Fibroblast of skin of back (primary cell): Measurements from ENCODE around the gene PNMT. TPM values are rescaled to one million over a fixed set of nuclear protein-coding genes. Genes with fewer than 3 reads are reported as not detected.

Source experiments
- DNase-seq: peaks from one replicate; pipeline ENCODE4 v3.0.0-alpha.2; 2013
- polyA plus RNA-seq, 2 experiments: library from polyadenylated mRNA; unstranded; fragments of 120-200 nt; gene quantifications; one replicate each; pipeline ENCODE4 v1.2.1, GENCODE V29; 2013; ENCODE audit not compliant: insufficient read length in 2 of 2

The PNMT gene, protein sequence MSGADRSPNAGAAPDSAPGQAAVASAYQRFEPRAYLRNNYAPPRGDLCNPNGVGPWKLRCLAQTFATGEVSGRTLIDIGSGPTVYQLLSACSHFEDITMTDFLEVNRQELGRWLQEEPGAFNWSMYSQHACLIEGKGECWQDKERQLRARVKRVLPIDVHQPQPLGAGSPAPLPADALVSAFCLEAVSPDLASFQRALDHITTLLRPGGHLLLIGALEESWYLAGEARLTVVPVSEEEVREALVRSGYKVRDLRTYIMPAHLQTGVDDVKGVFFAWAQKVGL
- polyA plus RNA-seq (2013, experiment 1 of 2; ENCODE audit: insufficient read length), result not detected
- polyA plus RNA-seq (2013, experiment 2 of 2; ENCODE audit: insufficient read length), result not detected

- DNase-seq, result peak; percentile 51
These were observed at the start of gene PNMT for GRCh38 chr17:39667945-39668924. PNMT (plus strand) TSS chr17:39668453; CDS start chr17:39668476, 23 bp downstream.

- no peak for DNase-seq
These were observed 49.1 kb upstream of the PNMT start for GRCh38 chr17:39618956-39619785.

- no peak for DNase-seq
These were observed 48.5 kb upstream of the PNMT start for GRCh38 chr17:39619786-39620101.

- DNase-seq, result peak; percentile 72
These were observed 46.5 kb upstream of the PNMT start for GRCh38 chr17:39621523-39622379.

DNA sequence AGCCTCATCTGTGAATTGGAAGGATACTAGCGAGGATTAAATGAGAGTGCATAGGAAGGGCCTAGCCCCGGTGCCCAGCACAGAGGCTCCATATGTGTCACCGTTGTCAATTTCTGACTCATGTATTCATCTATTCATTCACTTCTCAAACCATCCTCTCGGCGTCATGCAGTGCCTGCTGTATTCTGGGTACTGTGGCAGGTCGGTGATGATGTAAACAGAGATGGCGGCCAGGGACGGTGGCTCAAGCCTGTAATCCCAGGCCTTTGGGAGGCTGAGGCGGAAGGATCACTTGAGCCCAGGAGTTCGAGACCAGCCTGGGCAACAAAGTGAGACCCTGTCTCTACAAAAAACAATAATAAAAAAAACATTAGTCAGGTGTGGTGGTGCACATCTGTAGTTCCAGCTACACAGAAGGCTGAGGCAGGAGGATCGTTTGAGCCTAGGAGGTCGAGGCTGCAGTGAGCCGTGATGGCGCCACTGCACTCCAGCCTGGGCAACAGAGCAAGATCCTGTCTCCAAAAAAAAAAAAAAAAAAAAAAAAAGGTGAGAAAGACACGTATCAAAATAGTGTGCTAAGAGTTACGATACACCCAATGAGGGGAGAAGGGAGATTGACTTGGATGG lies 45.8 kb upstream of the PNMT start:
- no peak for DNase-seq

- DNase-seq, result peak; percentile 59
These were observed 44.8 kb upstream of the PNMT start for GRCh38 chr17:39623356-39623950.

DNA sequence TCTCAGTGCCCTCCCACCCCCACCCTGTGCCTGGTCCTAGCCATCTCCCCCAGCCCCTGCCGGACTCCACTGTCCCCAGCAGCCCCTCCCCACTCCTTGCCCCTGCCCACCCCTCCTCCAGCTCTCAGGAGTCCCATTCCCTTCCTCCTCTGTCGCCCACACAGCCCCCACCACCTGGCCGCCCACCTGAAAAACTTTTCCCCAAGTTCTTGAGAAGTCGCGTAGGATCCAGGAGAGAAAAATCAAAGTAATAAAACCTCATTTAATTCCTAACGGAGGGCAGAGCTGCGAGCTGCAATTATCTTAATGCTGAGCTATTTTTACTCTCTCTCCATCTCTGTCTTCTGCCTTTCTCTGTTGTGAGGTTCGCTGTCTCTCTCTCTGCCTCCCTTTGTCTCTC lies 43.9 kb upstream of the PNMT start:
- no peak for DNase-seq

DNA sequence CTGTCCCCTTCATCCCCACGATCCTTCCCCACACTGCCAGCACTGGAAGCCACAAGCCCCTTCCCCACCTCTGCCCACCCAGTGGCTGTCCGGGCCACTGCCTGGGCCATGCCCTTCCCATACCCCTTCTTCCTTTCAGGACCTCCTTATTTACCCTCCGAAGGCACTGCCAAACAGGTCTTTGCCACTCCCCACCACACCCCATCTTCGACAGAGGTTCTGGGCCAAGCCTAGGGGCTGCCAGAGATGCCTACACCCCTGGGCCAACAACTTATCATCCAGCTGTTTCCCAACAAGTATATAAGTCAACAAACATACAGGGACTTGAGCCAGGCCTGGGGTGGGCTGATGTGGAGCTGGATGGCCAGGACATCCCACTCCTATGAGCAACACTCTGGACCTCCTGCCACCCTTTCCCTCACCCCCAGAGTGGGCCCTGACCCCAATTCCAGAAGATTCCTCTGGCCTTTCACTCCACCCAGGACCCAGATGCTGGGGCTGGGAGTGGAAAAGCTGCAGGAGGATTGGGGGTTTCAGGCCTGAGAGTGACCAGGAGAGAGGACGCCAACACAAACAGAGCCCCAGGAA lies 43.0 kb upstream of the PNMT start:
- no peak for DNase-seq

DNA sequence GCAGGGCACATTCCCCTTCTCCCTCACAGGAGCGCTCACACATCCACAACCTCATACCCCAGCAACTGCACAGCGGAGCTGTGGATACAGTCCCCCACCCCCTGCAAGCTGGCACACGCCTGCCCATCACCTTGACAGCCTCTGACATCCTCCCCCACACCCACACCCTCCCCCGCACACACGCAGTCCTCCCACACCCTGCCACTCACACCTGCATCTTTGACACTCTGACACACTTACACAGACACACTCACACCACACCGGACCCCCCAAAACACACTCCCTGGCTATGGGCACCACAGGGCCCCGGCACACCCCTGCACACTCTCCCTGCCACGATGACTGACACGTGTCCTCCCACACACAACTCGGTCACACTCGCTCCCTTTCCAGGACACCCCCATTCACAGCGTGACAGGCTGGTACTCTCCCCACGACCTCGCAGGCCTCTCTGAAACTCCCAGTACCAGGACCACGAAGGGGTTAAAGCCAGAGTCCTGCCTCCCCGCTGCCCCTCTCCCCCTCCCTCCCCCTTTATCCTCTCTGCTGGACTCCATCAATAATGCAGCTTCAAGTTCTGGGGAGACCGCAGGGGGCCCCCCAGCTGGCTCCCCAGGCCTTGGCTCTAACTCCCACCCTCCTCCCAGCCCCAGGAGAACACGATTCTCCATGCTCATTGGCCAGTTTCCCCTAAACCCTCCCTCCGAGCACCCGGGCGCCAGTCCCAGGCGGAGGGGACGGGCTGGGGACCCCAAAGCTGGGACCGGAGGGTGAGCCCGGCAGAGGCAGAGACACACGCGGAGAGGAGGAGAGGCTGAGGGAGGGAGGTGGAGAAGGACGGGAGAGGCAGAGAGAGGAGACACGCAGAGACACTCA lies 41.8 kb upstream of the PNMT start, which contains the start of gene PPP1R1B:
PPP1R1B (plus strand) TSS at position 782 of the 876 bp plus-strand sequence. CDS start 441 bp downstream, outside the sequence.
- no peak for DNase-seq

- DNase-seq, result no peak
These were observed 41.1 kb upstream of the PNMT start for GRCh38 chr17:39627047-39627711.

- no peak for DNase-seq
These were observed 40.3 kb upstream of the PNMT start for GRCh38 chr17:39627712-39628516.

GRCh38 chr17:39628655-39629493 lies 39.4 kb upstream of the PNMT start:
- DNase-seq, result no peak

DNA sequence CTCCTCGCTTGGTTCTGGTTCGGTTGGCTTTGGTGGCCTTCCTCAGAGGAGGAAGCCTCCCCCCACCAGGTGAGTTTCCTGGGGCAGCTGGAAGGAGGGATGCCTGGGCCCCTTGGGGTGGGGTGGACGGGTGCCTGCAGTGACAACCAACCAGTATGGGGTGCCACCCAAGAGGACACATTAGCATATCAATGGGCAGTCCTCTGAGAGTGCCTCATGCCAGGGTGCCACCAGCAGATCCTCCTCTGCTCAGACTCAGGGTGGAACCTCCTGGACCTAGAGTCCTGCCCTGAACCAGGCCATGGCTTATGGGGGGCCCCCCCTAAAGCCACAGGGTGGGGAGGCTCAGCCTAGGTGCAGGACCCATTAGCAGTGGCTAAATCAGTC lies 38.8 kb upstream of the PNMT start:
- no peak for DNase-seq

DNA sequence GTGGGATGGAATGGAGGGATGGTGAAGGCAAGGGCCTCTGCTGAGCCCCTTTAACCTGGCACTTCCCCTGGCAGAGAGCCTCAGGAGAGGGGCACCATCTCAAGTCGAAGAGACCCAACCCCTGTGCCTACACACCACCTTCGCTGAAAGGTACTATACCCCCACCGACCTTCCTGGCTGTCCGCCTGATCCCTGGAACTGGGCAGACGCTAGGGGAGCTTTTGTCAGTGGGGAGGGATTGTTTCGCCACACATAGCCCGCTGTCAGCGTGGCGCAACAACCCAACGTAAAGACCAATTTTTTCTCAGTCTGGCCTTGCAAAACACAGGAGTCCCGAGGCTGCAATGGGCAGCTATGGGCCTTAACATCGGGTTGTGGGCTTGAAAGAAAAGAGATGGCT lies 38.4 kb upstream of the PNMT start:
- DNase-seq, result no peak

DNA sequence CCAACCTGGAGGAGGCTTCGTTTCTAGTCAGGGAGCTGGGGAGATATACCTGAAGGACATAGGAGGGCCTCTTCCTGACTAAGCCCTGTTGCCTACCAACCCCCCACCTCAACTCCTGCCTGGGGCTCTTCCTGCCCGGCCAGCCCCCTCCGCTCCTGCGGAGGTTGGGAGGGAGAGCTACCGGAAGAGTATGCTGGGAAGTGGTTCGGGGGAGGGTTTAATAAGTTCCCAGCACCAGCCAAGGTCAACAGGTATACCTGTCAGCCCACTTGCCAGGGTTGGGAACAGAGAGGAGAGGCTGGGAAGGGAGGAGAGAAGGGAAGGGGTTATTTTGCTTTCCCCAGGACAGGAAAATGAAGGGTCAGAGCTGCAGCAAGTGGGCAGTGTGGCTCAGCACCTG lies 36.9 kb upstream of the PNMT start:
- no peak for DNase-seq

DNA sequence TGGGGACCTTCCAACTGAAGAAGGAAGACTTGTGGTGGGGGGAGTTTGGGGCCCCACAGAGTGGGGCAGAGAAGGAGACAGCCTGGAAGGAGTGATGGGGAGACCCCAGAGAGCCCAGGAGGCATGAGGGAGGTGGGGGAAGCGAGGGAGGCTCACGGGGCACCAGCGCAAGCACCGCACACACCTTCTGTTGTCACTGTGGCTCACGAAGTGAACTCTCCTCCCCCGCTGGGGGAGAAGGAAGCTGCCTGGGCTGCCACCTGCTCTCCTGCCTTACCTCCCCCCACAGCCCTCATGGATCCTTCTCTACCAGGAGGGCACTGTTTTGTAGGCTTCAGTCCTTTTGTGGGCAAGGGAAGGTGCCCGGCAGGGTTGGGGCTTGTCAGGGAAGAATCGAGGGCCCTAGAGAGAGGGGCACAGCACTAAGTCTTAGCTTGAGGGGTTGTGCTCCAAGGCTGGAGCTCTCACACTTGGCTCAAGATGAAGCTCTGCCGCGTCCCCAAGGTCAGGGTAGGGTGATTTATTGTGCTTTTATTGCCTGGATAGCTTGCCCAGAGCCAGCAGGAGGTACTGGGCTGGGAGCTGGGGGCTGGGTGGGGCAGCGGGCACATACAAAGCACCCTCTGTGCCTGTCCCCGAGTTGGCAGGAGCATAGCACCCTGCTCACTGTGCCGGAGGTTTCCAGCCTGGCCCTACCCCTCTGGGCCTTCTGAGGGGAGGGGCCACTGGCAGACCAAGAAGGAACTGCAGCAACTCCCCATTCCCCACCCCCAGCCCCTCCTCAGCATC lies 35.9 kb upstream of the PNMT start:
- no peak for DNase-seq
